Medulla oblongata (tissue), 1 donor: ENCODE data around the gene UBE2E2.

Experiments used
- DNase-seq: peaks from one replicate; pipeline ENCODE4 v3.0.0-alpha.2; 2015; ENCODE audit errors: extremely low spot score

Gene UBE2E2

DNA sequence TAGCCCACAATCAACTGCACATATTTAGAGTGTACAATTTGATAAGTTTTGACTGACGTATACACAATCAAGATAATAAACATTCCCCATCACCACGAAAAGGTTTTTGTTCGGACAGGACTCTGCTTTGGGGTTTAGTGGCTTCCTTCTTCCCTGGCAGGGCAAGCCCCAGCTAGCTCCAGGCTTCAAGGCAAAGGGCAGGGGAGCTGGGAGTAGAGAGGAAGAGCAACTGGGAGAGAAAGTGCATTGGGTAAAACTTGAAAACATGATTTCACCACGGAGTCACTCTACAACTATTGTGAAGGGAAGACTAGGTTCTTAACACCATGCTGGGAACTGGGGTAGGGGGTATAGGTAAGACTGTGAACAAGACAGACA, 417.5 kb downstream of the UBE2E2 start:
- no peak for DNase-seq

DNA sequence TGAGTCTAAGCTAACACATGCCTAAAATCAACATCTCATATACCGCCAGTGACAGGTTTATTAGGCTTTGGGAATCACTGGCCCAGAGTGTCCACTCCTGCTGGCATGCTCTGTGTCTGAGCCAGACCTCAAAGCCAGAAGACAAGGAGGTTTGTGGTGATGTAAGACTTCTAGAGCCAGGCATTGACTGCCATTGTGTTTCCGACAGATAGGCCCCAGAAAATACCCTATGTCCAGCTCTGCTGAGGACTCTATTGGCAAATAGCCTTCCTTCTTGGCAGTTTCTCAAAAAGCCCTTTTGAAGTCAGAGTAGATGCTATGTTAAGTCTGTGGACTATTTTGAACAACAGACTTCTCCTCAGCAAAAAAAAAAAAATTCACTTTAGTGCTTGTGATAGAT, 420.7 kb downstream of the UBE2E2 start:
- DNase-seq, result no peak

DNA sequence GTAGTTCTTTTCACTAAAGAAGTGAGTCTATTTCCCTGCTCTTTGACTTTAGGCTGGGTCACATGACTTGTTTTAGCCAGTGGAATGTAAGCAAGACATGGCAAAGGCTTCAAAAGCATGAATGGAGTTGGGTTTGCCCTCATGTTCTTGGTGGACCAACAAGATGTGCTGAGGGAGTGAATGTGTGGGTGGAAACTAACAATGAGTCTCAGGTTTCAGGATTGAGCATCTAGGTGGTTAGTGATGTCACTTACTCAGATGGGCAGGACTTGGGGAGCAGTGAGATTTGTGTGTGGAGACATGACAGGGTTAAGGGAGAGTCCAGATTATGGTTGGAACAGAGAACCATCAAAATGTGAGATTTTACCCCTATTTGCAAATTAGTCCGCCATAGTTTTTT, 421.2 kb downstream of the UBE2E2 start:
- no peak for DNase-seq

DNA sequence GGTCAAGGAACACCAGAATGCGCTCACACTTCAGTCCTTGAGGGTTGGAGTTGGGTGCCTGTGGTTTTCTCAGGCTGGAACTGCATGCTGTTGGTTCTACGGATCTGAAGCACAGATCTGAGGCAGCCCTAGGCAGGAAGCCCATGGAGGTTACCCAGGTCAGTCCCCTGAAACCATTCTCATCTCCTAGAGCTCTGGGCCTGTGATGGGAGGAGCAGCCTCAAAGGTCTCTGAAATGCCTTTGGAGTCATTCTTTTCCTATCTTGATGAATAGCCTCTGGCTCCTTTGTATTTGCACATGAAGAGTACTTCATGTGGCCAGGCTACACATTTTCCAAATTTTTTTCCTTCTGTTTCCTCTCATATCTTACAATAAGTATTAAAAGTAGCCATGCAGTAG, 423.3 kb downstream of the UBE2E2 start:
- no peak for DNase-seq

DNA sequence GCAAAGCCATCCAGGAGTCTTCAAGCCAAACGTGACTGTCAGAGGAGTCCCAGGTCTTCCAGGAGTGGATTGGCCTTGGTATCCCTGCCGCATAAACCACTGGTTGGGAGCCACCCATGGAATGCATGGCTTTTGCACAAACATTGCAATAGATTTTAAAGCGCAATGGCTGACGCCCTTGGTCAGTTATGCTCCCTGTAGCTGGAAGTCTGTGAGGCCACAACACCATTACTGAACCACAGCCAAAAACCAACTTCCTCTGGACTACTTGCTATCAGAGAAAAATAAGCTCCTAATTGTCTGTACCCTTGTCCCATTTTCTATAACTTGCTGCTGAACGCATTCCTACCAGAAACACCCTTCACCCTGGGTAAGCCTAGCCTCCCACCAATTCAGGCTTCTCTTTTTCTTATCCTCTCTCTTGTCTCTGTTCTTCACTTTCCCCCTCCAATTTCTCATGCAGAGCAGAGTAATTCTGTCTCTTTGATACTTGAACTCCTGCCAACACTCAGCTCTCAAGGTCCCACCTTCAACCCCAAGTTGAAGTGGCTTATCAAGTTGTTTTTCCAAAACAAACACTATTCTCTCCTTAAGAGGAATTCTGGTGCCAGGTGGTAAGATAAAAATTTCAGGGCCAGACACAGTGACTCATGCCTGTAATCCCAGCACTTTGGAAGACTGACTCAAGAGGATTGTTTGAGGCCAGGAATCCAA, 426.2 kb downstream of the UBE2E2 start:
- no peak for DNase-seq

DNA sequence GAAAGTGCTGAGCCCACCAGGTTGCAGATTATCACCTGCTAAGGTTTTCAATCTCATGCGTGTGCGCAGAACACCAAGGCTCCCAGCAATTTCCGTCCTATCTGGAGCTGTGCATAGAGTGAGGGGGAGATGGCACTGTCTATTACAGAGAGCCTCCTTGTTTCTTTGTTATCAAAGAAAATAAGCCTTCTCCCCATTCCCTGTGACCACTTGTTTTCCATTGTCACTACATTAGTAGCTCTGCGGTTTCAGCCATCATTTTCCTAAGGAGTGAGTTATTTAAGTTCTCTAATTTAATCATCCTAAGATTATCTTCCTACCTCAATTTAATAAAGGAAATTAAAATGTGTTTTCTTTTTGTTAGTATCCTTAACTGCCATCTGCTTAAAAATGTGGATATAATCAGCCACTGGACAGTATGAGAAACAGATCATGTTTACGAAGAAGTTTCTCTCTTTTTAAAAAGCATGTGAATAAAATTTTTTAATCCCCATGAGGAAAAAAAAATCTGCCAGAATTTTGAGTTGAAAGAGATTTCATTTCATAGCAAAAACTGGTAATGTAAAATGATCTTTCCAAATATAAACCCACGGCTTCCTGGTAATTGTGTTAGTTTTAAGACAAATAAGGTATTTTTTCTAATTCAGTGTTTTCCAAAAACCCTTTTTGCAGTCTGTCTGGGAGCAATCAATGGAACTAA, 430.3 kb downstream of the UBE2E2 start:
- peak; percentile 64 for DNase-seq

DNA sequence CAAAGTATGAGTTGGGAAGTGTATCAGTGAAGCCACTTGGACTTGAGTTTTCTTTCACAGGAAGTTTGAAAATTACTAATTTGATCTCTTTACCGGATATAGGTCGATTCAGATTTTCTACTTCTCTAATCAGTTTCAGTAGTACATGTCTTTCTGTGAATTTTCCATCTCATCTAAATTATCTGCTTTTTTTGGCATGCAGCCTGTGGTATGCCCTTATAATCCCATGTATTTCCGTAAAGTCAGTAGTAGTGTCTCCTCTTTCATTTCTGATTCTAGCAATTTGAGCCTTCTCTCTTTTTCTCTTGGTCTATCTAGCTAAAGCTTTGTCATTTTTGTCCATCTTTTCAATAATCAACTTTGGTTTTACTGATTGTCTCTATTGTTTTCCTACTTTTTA, 434.2 kb downstream of the UBE2E2 start:
- no peak for DNase-seq

DNA sequence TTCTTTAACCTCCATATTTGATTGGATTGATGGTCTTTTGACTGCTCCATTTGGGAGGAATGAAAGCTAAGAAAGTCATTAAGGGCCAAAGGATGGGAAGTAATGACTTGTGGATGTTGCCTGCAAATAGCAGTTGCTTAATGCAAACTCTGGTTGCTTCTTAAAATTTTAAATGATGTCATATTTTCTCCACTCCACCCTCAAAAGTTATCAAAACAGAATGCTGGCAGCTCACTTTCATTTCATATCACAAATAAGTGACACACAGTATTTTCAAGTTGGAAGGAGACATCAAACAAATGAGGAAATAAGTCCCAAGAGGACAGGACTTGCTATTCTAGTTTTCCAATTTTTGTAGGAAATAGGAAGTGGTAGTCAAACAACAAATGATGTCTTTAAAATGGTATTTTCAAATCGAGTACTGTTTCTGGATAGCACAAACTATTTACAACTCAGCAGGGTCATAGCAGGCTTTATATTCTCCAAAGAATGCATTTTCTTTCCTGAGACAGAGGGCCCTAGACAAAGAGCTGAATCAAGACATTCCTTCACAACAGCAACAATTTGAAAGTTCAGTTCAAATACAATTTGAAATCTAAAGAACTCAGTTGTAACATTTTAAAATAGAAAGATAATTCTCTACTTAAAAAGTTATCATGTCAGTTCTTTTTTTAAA, 437.5 kb downstream of the UBE2E2 start:
- DNase-seq, result no peak
